GM12865 (cell line): ENCODE data around the gene CHAT.

Source experiments
- DNase-seq: peaks from one replicate; pipeline ENCODE4 v3.0.0; 2010; ENCODE audit warnings: low read depth
- H3K4me3 ChIP-seq: 2 replicates; pipeline ENCODE4 v1.5.1; 2011; ENCODE audit warnings: mild to moderate bottlenecking, low read depth, low read length, control low read depth
- TF ChIP-seq, protein P1 (sequence below): IDR thresholded peaks from 2 replicates; pipeline ENCODE4 v1.5.1; 2011; ENCODE audit warnings: low read length, control low read depth, low read depth, inconsistent platforms; ENCODE audit not compliant: insufficient read depth; ENCODE audit errors: missing control alignments

The CHAT gene

DNA sequence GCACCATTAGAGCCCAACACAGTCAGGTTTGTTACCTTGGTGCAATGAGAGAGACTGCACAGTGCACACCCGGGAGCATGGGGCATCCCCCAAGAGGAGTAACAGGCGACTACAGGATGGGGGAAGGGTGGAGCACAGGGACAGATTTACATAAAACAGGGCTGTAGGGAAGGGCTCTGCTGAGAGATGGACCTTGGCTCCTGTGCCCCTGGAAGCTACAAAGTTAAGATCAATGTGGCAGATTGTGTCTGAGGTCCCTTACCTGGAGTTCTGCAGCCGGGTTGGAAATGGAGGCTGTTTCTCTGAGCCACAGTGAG lies 17.4 kb upstream of the CHAT start:
- no peak overlapping the region for H3K4me3 ChIP-seq
- no peak for DNase-seq
- TF ChIP-seq, protein P1, sequence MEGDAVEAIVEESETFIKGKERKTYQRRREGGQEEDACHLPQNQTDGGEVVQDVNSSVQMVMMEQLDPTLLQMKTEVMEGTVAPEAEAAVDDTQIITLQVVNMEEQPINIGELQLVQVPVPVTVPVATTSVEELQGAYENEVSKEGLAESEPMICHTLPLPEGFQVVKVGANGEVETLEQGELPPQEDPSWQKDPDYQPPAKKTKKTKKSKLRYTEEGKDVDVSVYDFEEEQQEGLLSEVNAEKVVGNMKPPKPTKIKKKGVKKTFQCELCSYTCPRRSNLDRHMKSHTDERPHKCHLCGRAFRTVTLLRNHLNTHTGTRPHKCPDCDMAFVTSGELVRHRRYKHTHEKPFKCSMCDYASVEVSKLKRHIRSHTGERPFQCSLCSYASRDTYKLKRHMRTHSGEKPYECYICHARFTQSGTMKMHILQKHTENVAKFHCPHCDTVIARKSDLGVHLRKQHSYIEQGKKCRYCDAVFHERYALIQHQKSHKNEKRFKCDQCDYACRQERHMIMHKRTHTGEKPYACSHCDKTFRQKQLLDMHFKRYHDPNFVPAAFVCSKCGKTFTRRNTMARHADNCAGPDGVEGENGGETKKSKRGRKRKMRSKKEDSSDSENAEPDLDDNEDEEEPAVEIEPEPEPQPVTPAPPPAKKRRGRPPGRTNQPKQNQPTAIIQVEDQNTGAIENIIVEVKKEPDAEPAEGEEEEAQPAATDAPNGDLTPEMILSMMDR, result no peak

DNA sequence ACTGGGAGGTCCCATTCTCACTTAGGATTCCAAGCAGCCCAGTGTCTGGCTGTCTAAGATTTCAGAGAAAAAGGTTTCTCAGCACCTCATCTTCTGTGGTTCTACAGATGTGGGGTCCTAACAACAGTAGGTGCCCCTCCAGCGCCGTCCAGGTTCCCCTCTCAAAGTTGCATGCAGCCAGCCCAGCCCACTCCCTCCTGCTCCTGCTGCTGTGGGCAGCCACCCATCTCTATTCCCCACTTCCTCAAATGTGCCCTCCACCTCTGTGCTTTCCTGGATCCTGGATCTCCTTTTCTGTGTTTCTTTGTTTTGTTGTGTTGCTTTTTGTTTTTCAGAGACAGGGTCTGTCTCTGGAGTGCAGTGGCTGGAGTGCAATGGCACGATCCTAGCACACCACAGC lies 17.0 kb upstream of the CHAT start:
- H3K4me3 ChIP-seq, result no peak overlapping the region
- no peak for DNase-seq
- TF ChIP-seq, protein P1, result no peak

DNA sequence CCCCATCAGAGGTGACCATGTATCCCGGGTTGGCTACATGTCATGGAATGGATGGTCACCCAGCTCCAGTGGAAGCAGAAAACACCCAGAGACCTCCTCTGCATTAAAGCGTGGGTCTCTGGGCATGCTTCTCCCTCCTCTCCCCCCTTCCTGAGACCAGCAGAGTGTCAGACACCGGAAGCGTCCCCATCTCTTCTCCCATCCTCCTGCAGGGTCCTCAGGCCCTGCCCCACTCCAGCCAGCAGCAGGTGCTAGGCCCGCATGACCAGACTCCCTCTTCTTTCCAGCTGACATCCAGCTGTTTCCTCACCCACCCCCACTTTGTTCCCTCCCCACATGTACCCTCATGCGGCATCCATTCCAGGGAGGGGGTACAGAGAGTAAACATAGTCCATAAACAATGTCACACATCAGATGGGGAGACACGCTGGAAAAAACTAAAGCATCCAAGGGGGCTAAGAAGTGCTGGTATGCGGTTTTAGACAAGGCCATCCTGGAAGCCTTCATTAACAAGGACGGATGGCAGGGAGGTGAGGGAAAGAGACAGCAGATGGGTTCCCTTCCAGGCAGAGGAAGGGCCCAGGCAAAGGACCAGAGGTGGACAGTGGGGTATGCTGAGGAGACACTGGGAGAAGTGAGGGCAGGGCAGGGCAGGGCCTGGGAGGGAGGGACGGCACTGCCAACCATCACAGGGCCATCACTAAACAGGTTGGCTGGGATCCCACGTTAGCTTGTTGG lies 16.2 kb upstream of the CHAT start:
- H3K4me3 ChIP-seq, result no peak overlapping the region
- no peak for DNase-seq
- TF ChIP-seq, protein P1, result no peak

DNA sequence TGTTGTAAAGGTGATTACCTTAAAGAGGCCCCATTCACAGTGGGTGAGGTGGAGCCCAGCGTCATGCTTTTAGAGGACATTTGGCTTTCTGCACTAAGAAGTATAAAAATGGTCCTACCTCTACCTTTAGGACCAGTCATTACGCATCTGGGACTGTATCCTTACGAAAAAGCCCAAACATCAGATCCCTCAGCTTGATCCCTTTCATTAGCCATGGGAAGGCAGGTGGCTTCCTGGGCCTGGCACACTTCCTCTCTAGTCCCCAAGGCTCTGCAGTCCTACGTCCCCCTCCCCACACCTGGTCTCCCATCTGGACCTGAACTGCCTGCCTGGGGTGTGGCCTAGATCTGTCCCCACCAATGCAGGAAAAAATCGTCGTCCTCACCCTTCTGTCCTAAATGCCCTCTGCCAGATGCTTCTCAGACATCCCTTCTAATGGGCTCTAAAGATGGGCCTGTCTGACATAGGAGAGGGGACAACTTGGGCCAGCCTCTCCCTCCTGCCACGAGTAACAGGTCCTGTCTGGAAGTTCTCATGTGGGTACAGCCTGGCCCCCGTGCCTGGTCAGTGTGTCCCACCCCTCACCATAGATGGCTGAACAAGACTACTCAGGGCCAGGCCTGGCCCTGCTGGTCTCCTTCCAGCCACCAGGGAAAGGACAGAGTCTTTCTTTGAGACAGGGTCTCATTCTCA lies 15.5 kb upstream of the CHAT start:
- H3K4me3 ChIP-seq, result no peak overlapping the region
- no peak for DNase-seq
- TF ChIP-seq, protein P1, result no peak

DNA sequence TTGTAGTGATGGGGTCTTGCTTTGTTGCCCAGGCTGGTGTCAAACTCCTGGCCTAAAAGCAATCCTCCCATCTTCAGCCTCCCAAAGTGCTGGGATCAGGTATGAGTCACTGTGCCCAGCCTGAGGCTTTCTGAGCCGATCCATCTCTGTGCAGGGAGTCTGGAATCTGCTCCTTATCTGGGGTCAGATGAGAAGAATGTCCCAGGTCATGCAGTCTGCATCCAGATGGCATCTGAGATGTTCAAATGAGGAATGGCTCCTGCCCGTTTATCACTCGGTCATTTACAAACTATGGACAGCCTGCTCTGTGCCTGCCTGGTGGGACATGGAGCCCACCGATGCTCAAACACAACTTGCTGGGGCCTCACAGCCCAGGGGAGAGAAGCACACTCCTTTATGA lies 14.9 kb upstream of the CHAT start:
- TF ChIP-seq, protein P1, result no peak
- DNase-seq, result no peak
- H3K4me3 ChIP-seq, result no peak overlapping the region

DNA sequence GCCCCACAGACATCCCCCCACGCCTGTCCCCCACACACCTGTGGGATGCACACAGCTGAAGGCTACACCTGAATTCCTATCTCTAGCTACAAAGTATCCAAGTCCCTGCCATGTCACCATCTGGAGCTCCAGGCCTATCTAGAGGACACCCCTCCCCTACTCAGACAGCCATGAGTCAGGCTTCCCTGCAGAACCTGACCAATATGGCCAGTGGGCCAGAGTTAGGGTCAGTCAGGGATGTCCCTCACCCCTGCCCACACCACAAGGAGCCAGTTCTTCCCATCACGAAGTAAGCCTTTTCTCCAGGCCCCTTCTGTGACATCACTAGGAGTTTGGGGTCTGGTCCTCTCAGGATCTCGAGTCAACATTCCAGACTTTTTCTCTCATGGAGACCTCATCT lies 14.3 kb upstream of the CHAT start:
- TF ChIP-seq, protein P1, result no peak
- no peak overlapping the region for H3K4me3 ChIP-seq
- DNase-seq, result no peak
